ENCODE data around the gene PCDHB9.
"Not testable (repeated sequence)": the region's sequence is repeated elsewhere in the genome, so short reads cannot be mapped to it uniquely, and the experiment has no call there.

Gene PCDHB9

DNA sequence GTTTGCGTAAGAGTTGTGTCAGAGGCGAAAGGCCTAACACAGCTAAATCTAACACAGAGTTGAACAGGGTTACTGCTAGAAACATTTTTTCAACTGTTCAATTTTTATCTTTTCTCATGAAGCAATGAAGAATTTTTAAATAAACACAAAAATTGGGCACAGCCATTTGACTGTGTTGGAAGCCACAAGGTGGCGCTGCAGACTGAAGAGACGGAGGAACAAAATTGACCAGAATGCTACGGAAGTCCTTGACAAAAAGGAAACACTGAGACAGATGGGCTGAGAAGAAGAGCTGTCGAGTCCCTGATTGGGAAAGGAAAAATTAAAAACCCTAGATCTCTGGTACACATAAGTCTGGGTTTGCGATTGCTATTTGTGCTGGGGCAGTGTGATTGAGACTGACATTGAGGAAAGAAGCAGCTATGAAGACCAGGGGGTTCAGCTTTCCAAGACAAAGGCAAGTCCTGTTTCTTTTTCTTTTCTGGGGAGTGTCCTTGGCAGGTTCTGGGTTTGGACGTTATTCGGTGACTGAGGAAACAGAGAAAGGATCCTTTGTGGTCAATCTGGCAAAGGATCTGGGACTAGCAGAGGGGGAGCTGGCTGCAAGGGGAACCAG lies at the start of gene PCDHB9:
Gene PCDHB9, plus strand, starts transcription at position 265 of the 616 bp plus-strand sequence. Its CDS starts 158 bp downstream, at position 423.
- DNase-seq, result peak; percentile 37
- no peak for ATAC-seq

DNA sequence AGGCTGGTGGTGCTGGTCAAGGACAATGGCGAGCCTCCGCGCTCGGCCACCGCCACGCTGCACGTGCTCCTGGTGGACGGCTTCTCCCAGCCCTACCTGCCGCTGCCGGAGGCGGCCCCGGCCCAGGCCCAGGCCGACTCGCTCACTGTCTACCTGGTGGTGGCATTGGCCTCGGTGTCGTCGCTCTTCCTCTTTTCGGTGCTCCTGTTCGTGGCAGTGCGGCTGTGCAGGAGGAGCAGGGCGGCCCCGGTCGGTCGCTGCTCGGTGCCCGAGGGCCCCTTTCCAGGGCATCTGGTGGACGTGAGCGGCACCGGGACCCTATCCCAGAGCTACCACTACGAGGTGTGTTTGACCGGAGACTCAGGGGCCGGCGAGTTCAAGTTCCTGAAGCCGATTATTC lies 49.6 kb upstream of the PCDHB9 start:
- DNase-seq, ATAC-seq: not testable (repeated sequence)

DNA sequence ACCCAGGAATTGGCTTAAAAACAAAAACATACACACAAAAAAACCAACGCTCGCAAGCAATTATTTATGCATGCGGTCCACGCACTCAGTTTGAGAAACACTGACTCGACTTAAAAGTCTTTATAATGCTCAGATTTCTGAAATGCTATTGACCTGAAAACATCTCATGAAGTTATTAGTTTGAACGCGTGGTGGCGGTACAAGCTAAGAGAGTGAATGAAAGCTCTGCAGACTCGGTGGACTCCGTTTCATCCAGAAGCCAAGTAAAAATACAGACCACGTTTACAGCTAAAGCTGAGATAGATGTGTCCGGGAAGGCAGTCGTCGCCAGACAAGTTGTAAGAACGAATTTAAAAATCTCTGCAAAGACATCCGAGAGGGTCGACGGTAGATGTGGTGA lies 37.1 kb upstream of the PCDHB9 start, which contains the start of gene PCDHB6:
Gene PCDHB6, plus strand, starts transcription at position 246 of the 400 bp plus-strand sequence. CDS start 201 bp downstream, outside the sequence.
- DNase-seq, result no peak
- no peak for ATAC-seq

DNA sequence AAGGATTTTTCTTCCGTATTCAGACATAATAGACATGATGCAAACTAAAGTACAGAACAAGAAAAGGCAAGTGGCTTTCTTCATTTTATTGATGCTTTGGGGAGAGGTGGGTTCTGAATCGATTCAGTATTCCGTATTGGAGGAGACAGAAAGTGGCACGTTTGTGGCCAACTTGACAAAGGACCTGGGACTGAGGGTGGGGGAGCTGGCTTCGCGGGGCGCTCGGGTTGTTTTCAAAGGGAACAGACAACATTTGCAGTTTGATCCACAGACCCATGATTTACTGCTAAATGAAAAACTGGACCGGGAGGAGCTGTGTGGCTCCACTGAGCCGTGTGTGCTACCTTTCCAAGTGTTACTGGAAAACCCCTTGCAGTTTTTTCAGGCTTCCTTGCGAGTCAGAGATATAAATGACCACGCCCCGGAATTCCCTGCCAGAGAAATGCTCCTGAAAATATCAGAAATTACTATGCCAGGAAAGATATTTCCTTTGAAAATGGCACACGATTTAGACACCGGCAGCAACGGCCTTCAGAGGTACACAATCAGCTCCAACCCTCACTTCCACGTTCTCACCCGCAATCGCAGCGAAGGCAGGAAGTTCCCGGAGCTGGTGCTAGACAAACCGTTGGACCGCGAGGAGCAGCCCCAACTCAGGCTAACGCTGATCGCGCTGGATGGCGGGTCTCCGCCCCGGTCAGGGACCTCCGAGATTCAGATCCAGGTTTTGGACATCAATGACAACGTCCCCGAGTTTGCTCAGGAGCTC lies 36.6 kb upstream of the PCDHB9 start:
- no peak for DNase-seq

DNA sequence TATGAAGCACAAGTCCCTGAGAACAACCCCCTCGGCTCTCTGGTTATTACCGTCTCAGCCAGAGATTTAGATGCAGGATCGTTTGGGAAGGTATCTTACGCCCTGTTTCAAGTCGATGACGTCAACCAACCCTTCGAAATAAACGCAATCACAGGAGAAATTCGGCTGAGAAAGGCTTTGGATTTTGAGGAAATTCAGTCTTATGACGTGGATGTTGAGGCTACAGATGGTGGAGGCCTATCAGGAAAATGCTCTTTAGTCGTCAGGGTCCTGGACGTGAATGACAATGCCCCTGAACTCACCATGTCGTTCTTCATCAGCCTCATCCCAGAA lies 36.0 kb upstream of the PCDHB9 start:
- ATAC-seq (no peak), DNase-seq (no peak)

More for the DNA sequence above, 36.6 kb upstream of the PCDHB9 start:
- no peak for ATAC-seq

DNA sequence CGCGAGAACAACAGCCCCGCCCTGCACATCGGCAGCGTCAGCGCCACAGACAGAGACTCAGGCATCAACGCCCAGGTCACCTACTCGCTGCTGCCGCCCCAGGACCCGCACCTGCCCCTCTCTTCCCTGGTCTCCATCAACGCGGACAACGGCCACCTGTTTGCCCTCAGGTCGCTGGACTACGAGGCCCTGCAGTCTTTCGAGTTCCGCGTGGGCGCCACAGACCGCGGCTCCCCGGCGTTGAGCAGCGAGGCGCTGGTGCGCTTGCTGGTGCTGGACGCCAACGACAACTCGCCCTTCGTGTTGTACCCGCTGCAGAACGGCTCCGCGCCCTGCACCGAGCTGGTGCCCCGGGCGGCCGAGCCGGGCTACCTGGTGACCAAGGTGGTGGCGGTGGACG lies 35.3 kb upstream of the PCDHB9 start:
- not testable (repeated sequence) for DNase-seq, ATAC-seq

DNA sequence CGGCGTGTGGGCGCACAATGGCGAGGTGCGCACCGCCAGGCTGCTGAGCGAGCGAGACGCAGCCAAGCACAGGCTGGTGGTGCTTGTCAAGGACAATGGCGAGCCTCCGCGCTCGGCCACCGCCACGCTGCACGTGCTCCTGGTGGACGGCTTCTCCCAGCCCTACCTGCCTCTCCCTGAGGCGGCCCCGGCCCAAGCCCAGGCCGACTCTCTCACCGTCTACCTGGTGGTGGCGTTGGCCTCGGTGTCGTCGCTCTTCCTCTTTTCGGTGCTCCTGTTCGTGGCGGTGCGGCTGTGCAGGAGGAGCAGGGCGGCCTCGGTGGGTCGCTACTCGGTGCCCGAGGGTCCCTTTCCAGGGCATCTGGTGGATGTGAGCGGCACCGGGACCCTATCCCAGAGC lies 34.9 kb upstream of the PCDHB9 start:
- not testable (repeated sequence) for ATAC-seq

DNA sequence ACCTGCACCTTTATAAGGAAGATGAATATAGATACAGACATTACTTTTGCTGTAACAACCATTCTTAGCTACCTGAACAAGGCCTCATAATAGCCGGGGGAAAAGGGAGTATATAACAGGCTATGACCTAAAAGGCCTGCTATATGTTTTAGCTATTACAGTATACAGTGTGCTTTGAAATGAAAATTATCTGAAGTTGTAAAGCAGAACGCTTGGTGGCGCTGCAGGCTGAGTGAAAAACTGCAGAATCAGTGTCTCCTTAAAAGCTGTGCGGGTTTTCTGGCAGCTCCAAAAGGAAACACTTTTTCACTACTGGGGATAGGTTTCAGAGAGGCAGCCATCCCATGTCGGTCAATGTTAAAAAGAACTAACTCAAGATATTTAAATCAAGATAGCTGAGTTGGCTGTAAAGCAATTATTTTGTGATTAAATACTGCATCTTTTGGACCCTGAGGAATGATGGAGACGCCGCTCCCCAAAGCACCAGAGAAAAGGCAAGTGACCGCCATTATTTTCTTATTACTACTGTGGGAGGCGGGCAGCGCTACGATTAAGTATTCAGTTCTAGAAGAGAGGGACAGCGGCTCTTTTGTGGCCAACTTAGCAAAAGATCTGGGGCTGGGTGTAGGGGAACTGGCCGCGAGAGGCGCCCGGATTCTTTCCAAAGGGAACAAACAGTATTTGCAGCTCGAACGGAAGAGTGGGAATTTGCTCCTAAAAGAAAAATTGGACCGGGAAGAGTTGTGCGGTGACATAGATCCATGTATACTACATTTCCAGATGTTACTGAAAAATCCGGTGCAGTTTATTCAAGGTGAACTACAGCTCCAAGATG lies 31.2 kb upstream of the PCDHB9 start:
- DNase-seq (no peak), ATAC-seq (no peak)

More for the DNA sequence above, 34.9 kb upstream of the PCDHB9 start:
- not testable (repeated sequence) for DNase-seq

DNA sequence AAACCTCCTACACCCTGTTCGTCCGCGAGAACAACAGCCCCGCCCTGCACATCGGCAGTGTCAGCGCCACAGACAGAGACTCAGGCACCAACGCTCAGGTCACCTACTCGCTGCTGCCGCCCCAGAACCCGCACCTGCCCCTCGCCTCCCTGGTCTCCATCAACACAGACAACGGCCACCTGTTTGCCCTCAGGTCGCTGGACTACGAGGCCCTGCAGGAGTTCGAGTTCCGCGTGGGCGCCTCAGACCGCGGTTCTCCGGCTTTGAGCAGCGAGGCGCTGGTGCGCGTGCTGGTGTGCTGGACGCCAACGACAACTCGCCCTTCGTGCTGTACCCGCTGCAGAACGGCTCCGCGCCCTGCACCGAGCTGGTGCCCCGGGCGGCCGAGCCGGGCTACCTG lies 29.6 kb upstream of the PCDHB9 start:
- not testable (repeated sequence) for ATAC-seq

DNA sequence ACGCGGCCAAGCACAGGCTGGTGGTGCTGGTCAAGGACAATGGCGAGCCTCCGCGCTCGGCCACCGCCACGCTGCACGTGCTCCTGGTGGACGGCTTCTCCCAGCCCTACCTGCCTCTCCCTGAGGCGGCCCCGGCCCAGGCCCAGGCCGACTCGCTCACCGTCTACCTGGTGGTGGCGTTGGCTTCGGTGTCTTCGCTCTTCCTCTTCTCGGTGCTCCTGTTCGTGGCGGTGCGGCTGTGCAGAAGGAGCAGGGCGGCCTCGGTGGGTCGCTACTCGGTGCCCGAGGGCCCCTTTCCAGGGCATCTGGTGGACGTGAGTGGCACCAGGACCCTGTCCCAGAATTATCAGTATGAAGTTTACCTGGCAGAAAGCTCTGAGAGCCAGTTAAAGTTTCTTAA lies 29.1 kb upstream of the PCDHB9 start:
- not testable (repeated sequence) for ATAC-seq, DNase-seq

More for the DNA sequence above, 29.6 kb upstream of the PCDHB9 start:
- not testable (repeated sequence) for DNase-seq

DNA sequence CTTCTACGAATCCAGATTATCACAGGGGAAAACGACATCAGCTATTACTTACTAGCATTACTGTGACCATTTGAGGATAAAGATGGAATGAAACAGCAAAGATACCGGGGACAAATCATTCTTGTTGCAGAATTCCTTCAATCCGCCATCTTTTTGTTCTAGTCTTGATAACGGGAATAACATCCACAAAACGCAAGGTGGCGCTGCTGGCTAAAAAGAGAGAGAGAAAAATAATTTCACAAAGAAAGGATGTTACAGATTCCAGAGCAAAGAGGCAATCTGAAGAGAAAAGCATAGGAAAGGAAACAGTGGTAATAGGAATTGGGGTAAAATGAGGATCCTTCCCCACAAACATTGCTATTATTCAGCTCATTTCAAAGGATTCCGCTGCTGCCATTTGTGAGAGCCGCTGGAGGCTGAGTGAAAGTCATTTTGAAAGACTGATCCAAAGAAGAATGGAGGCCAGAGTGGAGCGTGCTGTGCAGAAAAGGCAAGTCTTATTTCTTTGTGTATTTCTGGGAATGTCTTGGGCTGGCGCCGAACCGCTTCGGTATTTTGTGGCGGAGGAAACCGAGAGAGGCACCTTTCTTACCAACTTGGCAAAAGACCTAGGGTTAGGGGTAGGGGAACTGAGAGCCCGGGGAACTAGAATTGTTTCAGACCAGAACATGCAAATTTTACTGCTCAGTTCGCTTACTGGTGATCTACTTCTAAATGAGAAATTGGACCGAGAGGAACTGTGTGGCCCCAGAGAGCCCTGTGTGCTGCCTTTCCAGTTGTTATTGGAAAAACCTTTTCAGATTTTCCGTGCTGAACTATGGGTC lies 14.4 kb upstream of the PCDHB9 start, which contains the start of gene PCDHB7:
Gene PCDHB7, plus strand, starts transcription at position 264 of the 824 bp plus-strand sequence. Its CDS starts 192 bp downstream, at position 456.
- DNase-seq (peak; percentile 16), ATAC-seq (no peak)

DNA sequence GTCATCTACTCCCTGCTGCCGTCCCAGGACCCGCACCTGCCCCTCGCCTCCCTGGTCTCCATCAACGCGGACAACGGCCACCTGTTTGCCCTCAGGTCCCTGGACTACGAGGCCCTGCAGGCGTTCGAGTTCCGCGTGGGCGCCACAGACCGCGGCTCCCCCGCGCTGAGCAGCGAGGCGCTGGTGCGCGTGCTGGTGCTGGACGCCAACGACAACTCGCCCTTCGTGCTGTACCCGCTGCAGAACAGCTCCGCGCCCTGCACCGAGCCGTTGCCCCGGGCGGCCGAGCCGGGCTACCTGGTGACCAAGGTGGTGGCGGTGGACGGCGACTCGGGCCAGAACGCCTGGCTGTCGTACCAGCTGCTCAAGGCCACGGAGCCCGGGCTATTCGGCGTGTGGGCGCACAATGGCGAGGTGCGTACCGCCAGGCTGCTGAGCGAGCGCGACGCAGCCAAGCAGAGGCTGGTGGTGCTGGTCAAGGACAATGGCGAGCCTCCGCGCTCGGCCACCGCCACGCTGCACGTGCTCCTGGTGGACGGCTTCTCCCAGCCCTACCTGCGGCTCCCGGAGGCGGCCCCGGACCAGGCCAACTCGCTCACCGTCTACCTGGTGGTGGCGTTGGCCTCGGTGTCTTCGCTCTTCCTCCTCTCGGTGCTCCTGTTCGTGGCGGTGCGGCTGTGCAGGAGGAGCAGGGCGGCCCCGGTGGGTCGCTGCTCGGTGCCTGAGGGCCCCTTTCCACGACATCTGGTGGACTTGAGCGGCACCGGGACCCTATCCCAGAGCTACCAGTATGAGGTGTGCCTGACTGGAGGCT lies 12.5 kb upstream of the PCDHB9 start:
- DNase-seq, ATAC-seq: not testable (repeated sequence)

DNA sequence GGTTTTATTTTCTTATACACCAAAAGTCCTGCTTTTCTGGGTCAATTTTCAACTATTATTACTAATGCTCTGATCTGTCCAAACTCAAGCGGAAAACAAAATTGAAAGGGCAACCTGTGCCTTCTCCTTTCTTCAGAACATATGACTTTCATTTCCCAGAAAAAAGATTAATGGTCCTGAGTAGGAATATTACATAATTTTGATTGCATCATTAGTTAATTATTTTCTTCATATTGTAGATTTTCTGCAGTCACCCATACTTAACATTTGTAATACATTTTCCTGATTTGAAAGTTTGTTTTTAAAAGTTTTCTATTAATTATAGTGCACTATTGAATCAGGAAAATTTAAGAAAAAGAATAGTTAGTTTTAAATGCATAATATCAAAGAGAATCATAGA lies 11.0 kb upstream of the PCDHB9 start:
- ATAC-seq (no peak), DNase-seq (no peak)

DNA sequence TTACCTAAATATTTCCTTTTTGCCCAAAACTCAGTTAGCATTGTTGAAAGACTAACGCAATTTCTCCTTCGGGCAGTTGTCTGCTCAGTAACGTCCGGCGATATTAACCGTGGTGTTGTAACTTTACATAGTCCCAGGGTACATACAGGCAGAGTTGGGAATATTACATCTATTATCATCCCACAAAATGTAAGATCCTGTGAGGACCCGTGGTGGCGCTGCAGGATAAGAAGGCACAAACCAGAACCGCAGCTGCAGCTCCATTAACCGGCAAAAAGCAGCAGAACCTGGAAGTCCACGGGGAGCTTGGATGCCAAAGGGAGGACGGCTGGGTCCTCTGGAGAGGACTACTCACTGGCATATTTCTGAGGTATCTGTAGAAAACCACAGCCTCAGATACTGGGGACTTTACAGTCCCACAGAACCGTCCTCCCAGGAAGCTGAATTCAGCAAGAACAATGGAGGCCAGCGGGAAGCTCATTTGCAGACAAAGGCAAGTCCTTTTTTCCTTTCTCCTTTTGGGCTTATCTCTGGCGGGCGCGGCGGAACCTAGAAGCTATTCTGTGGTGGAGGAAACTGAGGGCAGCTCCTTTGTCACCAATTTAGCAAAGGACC lies 9.3 kb upstream of the PCDHB9 start, which contains the start of gene PCDHB8:
Gene PCDHB8, plus strand, starts transcription at position 214 of the 615 bp plus-strand sequence. Its CDS starts 245 bp downstream, at position 459.
- not testable (repeated sequence) for ATAC-seq, DNase-seq

DNA sequence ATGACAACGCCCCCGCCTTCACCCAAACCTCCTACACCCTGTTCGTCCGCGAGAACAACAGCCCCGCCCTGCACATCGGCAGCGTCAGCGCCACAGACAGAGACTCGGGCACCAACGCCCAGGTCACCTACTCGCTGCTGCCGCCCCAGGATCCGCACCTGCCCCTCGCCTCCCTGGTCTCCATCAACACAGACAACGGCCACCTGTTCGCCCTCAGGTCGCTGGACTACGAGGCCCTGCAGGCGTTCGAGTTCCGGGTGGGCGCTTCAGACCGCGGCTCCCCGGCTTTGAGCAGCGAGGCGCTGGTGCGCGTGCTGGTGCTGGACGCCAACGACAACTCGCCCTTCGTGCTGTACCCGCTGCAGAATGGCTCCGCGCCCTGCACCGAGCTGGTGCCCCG lies 7.6 kb upstream of the PCDHB9 start:
- not testable (repeated sequence) for ATAC-seq, DNase-seq

DNA sequence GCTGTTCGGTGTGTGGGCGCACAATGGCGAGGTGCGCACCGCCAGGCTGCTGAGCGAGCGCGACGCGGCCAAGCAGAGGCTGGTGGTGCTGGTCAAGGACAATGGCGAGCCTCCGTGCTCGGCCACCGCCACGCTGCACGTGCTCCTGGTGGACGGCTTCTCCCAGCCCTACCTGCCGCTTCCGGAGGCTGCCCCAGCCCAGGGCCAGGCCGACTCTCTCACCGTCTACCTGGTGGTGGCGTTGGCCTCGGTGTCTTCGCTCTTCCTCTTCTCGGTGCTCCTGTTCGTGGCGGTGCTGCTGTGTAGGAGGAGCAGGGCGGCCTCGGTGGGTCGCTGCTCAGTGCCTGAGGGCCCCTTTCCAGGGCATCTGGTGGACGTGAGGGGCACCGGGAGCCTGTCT lies 7.1 kb upstream of the PCDHB9 start:
- ATAC-seq, DNase-seq: not testable (repeated sequence)

DNA sequence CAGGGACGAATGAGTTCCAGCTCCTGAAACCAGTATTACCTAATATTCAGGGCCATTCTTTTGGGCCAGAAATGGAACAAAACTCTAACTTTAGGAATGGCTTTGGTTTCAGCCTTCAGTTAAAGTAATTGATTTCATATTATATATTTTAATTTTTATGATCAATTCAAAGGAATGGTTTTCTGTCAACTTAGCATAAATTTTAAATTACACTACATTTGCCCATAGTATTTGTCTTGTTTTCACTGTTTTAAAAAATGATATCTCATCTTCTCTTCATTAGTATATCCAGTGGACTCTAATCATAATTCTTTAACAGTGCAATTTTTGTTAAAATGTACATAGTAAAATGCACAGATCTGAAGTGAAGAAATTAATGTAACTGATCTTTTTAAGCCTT lies 6.6 kb upstream of the PCDHB9 start:
- ATAC-seq (no peak), DNase-seq (no peak)

DNA sequence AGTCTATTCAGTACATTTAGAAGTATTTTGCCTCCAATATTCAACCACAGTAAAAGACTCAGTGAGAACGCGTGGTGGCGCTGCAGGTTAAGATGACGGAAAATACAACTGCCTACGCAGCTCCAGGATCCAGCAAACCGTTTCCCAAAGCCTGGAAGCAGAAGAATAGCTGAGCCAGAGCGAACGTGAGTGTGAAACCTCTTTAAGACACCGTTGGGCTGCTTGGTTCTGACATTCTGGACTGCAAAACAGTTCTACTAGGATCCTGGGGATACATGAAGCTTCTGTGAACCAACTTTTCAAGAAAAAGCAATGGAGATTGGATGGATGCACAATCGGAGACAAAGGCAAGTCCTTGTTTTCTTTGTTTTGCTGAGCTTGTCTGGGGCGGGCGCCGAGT lies 4.7 kb upstream of the PCDHB9 start, which contains the start of gene PCDHB16:
Gene PCDHB16, plus strand, starts transcription at position 140 of the 400 bp plus-strand sequence. Its CDS starts 173 bp downstream, at position 313.
- DNase-seq (no peak), ATAC-seq (no peak)

DNA sequence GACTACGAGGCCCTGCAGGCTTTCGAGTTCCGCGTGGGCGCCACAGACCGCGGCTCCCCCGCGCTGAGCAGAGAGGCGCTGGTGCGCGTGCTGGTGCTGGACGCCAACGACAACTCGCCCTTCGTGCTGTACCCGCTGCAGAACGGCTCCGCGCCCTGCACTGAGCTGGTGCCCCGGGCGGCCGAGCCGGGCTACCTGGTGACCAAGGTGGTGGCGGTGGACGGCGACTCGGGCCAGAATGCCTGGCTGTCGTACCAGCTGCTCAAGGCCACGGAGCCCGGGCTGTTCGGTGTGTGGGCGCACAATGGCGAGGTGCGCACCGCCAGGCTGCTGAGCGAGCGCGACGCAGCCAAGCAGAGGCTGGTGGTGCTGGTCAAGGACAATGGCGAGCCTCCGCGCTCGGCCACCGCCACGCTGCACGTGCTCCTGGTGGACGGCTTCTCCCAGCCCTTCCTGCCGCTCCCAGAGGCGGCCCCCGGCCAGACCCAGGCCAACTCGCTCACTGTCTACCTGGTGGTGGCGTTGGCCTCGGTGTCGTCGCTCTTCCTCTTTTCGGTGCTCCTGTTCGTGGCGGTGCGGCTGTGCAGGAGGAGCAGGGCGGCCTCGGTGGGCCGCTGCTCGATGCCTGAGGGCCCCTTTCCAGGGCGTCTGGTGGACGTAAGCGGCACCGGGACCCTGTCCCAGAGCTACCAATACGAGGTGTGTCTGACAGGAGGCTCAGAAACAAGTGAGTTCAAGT lies 2.7 kb upstream of the PCDHB9 start:
- not testable (repeated sequence) for ATAC-seq

More for the DNA sequence above, 2.7 kb upstream of the PCDHB9 start:
- not testable (repeated sequence) for DNase-seq
